WTC11 (cell line): ENCODE results near the gene MED27. TPM values are rescaled to one million over a fixed set of nuclear protein-coding genes. Genes with fewer than 3 reads are reported as not detected.
A peak's percentile ranks its signal among the peaks of the same experiment; 100 is the strongest.

ENCODE experiments used
- ATAC-seq: fragments of 200-7000 bp; cut with Tn5 transposase; 2 replicates; pipeline ENCODE4 v1.10.0; 2021; ENCODE audit warnings: mild to moderate bottlenecking, moderate library complexity
- CTCF ChIA-PET: fragments of 300-600 bp; sonication (Branson Sonifier 250); formaldehyde crosslinking; loops from one replicate; lab custom pipeline; 2021; ENCODE audit warnings: antibody characterized with exemption; lab: Charles Lee
- POLR2A ChIA-PET: fragments of 350-600 bp; sonication (Branson Sonifier 250); formaldehyde crosslinking; loops from one replicate; lab custom pipeline; 2021; ENCODE audit warnings: antibody characterized with exemption; lab: Charles Lee
- DNase-seq: peaks from one replicate; pipeline ENCODE4 v3.0.0; 2021; ENCODE audit warnings: low spot score
- H3K27ac Mint-ChIP-seq: 2 replicates; pipeline ENCODE4 v1.8.0; 2021; ENCODE audit warnings: mixed read lengths
- H3K27me3 Mint-ChIP-seq: 2 replicates; pipeline ENCODE4 v1.8.0; 2021; ENCODE audit warnings: low read depth, mild to moderate bottlenecking, moderate library complexity, mixed read lengths
- H3K36me3 Mint-ChIP-seq: 2 replicates; pipeline ENCODE4 v1.8.0; 2021; ENCODE audit warnings: mixed read lengths
- H3K4me1 Mint-ChIP-seq: 2 replicates; pipeline ENCODE4 v1.8.0; 2022; ENCODE audit warnings: mixed read lengths
- H3K4me3 Mint-ChIP-seq: 2 replicates; pipeline ENCODE4 v1.8.0; 2021; ENCODE audit warnings: mild to moderate bottlenecking, moderate library complexity, mixed read lengths
- H3K9me3 Mint-ChIP-seq: 2 replicates; pipeline ENCODE4 v1.8.0; 2021; ENCODE audit warnings: mixed read lengths
- AR ChIP-seq: fragments of 250-450 bp; sonication (Bioruptor Pico); IDR thresholded peaks from 2 replicates; pipeline ENCODE4 v1.9.0; 2021; ENCODE audit warnings: mild to moderate bottlenecking
- ATF3 ChIP-seq: sonication (generic); formaldehyde crosslinking; conservative IDR thresholded peaks from 2 replicates; pipeline ENCODE4 v1.8.1; 2022; ENCODE audit warnings: mild to moderate bottlenecking, missing genetic modification reagents
- CBFB ChIP-seq: sonication (generic); formaldehyde crosslinking; IDR thresholded peaks from 2 replicates; pipeline ENCODE4 v1.8.1; 2022; ENCODE audit warnings: mild to moderate bottlenecking, low read depth, missing genetic modification reagents
- CREM ChIP-seq: sonication (generic); formaldehyde crosslinking; IDR thresholded peaks from 2 replicates; pipeline ENCODE4 v1.8.1; 2022; ENCODE audit warnings: mild to moderate bottlenecking, missing genetic modification reagents, moderate library complexity
- E2F5 ChIP-seq: sonication (generic); formaldehyde crosslinking; IDR thresholded peaks from 2 replicates; pipeline ENCODE4 v1.8.1; 2022; ENCODE audit warnings: mild to moderate bottlenecking, moderate library complexity, missing genetic modification reagents
- ELF4 ChIP-seq: sonication (generic); formaldehyde crosslinking; IDR thresholded peaks from 2 replicates; pipeline ENCODE4 v1.8.1; 2022; ENCODE audit warnings: low read depth, mild to moderate bottlenecking, moderate library complexity, missing genetic modification reagents
- ETV6 ChIP-seq: sonication (generic); formaldehyde crosslinking; IDR thresholded peaks from 2 replicates; pipeline ENCODE4 v1.8.1; 2022; ENCODE audit warnings: mild to moderate bottlenecking, missing genetic modification reagents
- FOXP1 ChIP-seq: sonication (generic); formaldehyde crosslinking; IDR thresholded peaks from 2 replicates; pipeline ENCODE4 v1.8.0; 2022; ENCODE audit warnings: missing genetic modification reagents, mild to moderate bottlenecking, moderate library complexity, borderline replicate concordance
- GRHL2 ChIP-seq: fragments of 250-450 bp; sonication (Bioruptor Pico); IDR thresholded peaks from 2 replicates; pipeline ENCODE4 v1.8.0; 2022; ENCODE audit warnings: mild to moderate bottlenecking, moderate library complexity; ENCODE audit not compliant: insufficient replicate concordance, severe bottlenecking
- IRF1 ChIP-seq: sonication (generic); formaldehyde crosslinking; IDR thresholded peaks from 2 replicates; pipeline ENCODE4 v1.8.0; 2023; ENCODE audit warnings: missing genetic modification reagents
- MLX ChIP-seq: sonication (generic); formaldehyde crosslinking; IDR thresholded peaks from 2 replicates; pipeline ENCODE4 v1.8.1; 2023; ENCODE audit warnings: mild to moderate bottlenecking, missing genetic modification reagents, moderate library complexity
- OVOL2 ChIP-seq: fragments of 250-450 bp; sonication (Bioruptor Pico); IDR thresholded peaks from 2 replicates; pipeline ENCODE4 v1.9.0; 2021; ENCODE audit warnings: mild to moderate bottlenecking, borderline replicate concordance
- RELA ChIP-seq: sonication (generic); formaldehyde crosslinking; IDR thresholded peaks from 2 replicates; pipeline ENCODE4 v1.8.1; 2022; ENCODE audit warnings: missing genetic modification reagents, mild to moderate bottlenecking, borderline replicate concordance
- RORB ChIP-seq: fragments of 250-450 bp; sonication (Bioruptor Pico); IDR thresholded peaks from 2 replicates; pipeline ENCODE4 v1.9.0; 2021; ENCODE audit warnings: mild to moderate bottlenecking
- SMAD3 ChIP-seq: sonication (generic); formaldehyde crosslinking; IDR thresholded peaks from 2 replicates; pipeline ENCODE4 v1.8.0; 2022; ENCODE audit warnings: missing genetic modification reagents, mild to moderate bottlenecking, borderline replicate concordance
- SP1 ChIP-seq: sonication (generic); formaldehyde crosslinking; conservative IDR thresholded peaks from 2 replicates; pipeline ENCODE4 v1.8.1; 2022; ENCODE audit warnings: missing genetic modification reagents
- TEAD1 ChIP-seq: sonication (generic); formaldehyde crosslinking; IDR thresholded peaks from 2 replicates; pipeline ENCODE4 v1.8.0; 2022; ENCODE audit warnings: mild to moderate bottlenecking, missing genetic modification reagents
- USF1 ChIP-seq: sonication (generic); formaldehyde crosslinking; IDR thresholded peaks from 2 replicates; pipeline ENCODE4 v1.8.0; 2022; ENCODE audit warnings: mild to moderate bottlenecking, missing genetic modification reagents
- ZBTB21 ChIP-seq: sonication (generic); formaldehyde crosslinking; IDR thresholded peaks from 2 replicates; pipeline ENCODE4 v1.8.1; 2023; ENCODE audit warnings: mild to moderate bottlenecking, missing genetic modification reagents, borderline replicate concordance
- ZMAT4 ChIP-seq: fragments of 250-450 bp; sonication (Bioruptor Pico); IDR thresholded peaks from 2 replicates; pipeline ENCODE4 v1.9.0; 2021; ENCODE audit warnings: mild to moderate bottlenecking
- ZNF121 ChIP-seq: sonication (generic); formaldehyde crosslinking; IDR thresholded peaks from 2 replicates; pipeline ENCODE4 v1.8.0; 2023; ENCODE audit warnings: missing genetic modification reagents
- ZNF219 ChIP-seq: sonication (generic); formaldehyde crosslinking; IDR thresholded peaks from 2 replicates; pipeline ENCODE4 v1.8.0; 2023; ENCODE audit warnings: missing genetic modification reagents, mild to moderate bottlenecking, borderline replicate concordance
- ZNF512 ChIP-seq: sonication (generic); formaldehyde crosslinking; IDR thresholded peaks from 2 replicates; pipeline ENCODE4 v1.8.1; 2022; ENCODE audit warnings: missing genetic modification reagents, borderline replicate concordance
- total RNA-seq: library from RNA; stranded (reverse); gene quantifications from 3 replicates; pipeline ENCODE4 v1.2.3, GENCODE V29; 2021

The MED27 gene
- total RNA-seq, 1 experiment from 2014 or later, result 27.9 TPM

- peaks cover 3% of the 10 kb centered on the region; the same call in 1 of the 2 replicates for H3K36me3 Mint-ChIP-seq
- ChIA-PET CTCF (no interaction called here), POLR2A (no interaction called here)
- ATAC-seq, result no peak
- DNase-seq, result no peak
- H3K9me3 Mint-ChIP-seq, result no peaks in the 10 kb centered on the region
- H3K27me3 Mint-ChIP-seq, result no peaks in the 10 kb centered on the region
- no peak overlapping the region for H3K27ac Mint-ChIP-seq
- TF ChIP-seq CBFB (CRISPR knock-in tag), result no peak
- TF ChIP-seq ZMAT4 (CRISPR knock-in tag), result no peak
- TF ChIP-seq SP1 (CRISPR knock-in tag), result no peak
- no peak for TF ChIP-seq OVOL2 (CRISPR knock-in tag)
- no peak for TF ChIP-seq ZNF512
- TF ChIP-seq, all 79 proteins: peak for 0
- peaks cover 58% of the 10 kb centered on the region for H3K4me1 Mint-ChIP-seq
- H3K4me3 Mint-ChIP-seq, result no peak overlapping the region
These were observed 71.4 kb downstream of the MED27 start for GRCh38 chr9:132008184-132008803.

- peak overlapping the region; percentile 84 for H3K27ac Mint-ChIP-seq
- H3K9me3 Mint-ChIP-seq, result no peaks in the 10 kb centered on the region
- H3K27me3 Mint-ChIP-seq, result no peaks in the 10 kb centered on the region
- no peak for TF ChIP-seq E2F5
- no peak for TF ChIP-seq ATF3 (CRISPR knock-in tag)
- TF ChIP-seq CREM, result no peak
- no peak for TF ChIP-seq FOXP1 (CRISPR knock-in tag)
- TF ChIP-seq ETV6 (CRISPR knock-in tag), result no peak
- no peak for TF ChIP-seq TEAD1 (CRISPR knock-in tag)
- no peak for TF ChIP-seq SP1 (CRISPR knock-in tag)
- TF ChIP-seq USF1 (CRISPR knock-in tag), result no peak
- TF ChIP-seq IRF1 (CRISPR knock-in tag), result no peak
- no peak for TF ChIP-seq ELF4
- TF ChIP-seq RELA (CRISPR knock-in tag), result no peak
- no peak for TF ChIP-seq MLX (CRISPR knock-in tag)
- no peak for TF ChIP-seq RORB (CRISPR knock-in tag)
- TF ChIP-seq ZNF121 (CRISPR knock-in tag), result no peak
- TF ChIP-seq GRHL2, result no peak
- no peak for TF ChIP-seq ZBTB21 (CRISPR knock-in tag)
- TF ChIP-seq SMAD3 (CRISPR knock-in tag), result no peak
- TF ChIP-seq CBFB (CRISPR knock-in tag), result no peak
- no peak for TF ChIP-seq AR (CRISPR knock-in tag)
- TF ChIP-seq ZNF219 (CRISPR knock-in tag), result no peak
- H3K4me3 Mint-ChIP-seq, result no peak overlapping the region
- H3K4me1 Mint-ChIP-seq, result peaks cover 66% of the 10 kb centered on the region
- H3K36me3 Mint-ChIP-seq, result no peaks in the 10 kb centered on the region
- CTCF ChIA-PET, result no interaction called here
- ATAC-seq (peak; percentile 40), DNase-seq (no peak)
- POLR2A ChIA-PET, result no interaction called here
These were observed 72.2 kb downstream of the MED27 start for GRCh38 chr9:132007371-132008025.
